Fibroblast of pulmonary artery (primary cell): ENCODE results near the gene MMD.

Experiments
- DNase-seq: peaks from one replicate; pipeline ENCODE4 v3.0.0-alpha.2; 2010; ENCODE audit warnings: low read depth
- H3K4me3 ChIP-seq: replicated peaks from 2 replicates; pipeline ENCODE4 v1.5.1; 2011; ENCODE audit warnings: low read depth, mild to moderate bottlenecking, control low read depth, low read length, moderate library complexity
- TF ChIP-seq, protein P1 (sequence below): IDR thresholded peaks from 2 replicates; pipeline ENCODE4 v1.5.1; 2011; ENCODE audit warnings: mild to moderate bottlenecking, control low read depth, low read length, inconsistent platforms; ENCODE audit errors: missing control alignments

The MMD gene

DNA sequence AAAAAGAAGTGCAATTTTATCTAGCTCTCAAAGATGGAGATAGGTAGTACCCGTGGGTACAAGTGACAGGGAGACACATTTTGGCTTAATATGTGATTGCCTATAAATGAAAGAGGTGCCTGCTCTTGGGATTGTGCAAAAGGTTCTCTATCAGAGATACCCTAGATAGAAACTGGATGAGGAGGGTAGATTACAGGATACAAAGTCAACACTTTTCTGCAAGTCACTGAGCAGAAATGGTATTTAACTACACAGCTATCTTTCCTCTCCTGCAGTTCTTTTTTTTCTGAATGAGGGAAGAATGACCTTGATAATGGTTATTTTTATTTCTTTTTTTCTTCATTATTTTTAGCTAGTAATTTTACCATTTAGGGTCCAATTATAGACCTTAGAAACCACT lies 67.6 kb downstream of the MMD start:
- no peak overlapping the region for H3K4me3 ChIP-seq
- TF ChIP-seq, protein P1, sequence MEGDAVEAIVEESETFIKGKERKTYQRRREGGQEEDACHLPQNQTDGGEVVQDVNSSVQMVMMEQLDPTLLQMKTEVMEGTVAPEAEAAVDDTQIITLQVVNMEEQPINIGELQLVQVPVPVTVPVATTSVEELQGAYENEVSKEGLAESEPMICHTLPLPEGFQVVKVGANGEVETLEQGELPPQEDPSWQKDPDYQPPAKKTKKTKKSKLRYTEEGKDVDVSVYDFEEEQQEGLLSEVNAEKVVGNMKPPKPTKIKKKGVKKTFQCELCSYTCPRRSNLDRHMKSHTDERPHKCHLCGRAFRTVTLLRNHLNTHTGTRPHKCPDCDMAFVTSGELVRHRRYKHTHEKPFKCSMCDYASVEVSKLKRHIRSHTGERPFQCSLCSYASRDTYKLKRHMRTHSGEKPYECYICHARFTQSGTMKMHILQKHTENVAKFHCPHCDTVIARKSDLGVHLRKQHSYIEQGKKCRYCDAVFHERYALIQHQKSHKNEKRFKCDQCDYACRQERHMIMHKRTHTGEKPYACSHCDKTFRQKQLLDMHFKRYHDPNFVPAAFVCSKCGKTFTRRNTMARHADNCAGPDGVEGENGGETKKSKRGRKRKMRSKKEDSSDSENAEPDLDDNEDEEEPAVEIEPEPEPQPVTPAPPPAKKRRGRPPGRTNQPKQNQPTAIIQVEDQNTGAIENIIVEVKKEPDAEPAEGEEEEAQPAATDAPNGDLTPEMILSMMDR: no peak
- no peak for DNase-seq

DNA sequence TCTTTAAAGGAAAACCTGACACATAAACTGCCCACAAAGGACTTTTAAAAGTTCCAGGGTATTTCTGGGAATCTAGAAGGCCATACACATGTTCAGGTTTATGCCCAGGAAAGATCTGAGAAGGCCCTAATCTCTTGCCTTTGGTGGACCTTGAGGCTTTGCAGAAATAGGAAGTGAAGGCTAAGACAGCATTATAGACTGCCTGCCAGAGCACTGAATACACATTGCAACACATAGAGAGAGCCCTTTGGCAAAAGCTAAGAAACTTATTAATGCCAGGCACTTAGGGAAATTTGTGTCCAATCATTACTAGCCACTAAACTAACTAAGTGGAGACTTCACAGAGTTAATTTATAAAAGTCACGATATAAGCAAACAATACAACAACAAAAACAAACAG lies 70.4 kb downstream of the MMD start:
- TF ChIP-seq, protein P1: no peak
- no peak overlapping the region for H3K4me3 ChIP-seq
- DNase-seq: no peak

DNA sequence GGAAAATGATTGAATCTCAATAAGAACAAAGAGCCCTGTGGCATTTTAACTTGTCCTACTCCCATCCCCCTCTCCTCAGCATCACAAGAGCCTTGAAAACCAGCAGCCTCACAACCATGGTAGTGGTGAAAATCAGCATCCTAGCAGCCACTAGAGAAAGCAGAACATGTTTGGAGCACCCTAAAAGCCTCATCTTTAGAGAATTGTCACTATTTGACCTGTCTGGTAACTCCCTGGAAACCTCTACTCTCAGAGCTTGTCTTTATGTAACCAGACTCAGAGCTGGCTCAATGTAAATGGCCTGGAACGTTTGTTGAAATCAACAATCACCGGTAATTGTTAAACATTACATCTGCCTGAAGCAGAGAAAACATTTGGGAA lies 70.8 kb downstream of the MMD start:
- TF ChIP-seq, protein P1: no peak
- DNase-seq: no peak
- no peak overlapping the region for H3K4me3 ChIP-seq

DNA sequence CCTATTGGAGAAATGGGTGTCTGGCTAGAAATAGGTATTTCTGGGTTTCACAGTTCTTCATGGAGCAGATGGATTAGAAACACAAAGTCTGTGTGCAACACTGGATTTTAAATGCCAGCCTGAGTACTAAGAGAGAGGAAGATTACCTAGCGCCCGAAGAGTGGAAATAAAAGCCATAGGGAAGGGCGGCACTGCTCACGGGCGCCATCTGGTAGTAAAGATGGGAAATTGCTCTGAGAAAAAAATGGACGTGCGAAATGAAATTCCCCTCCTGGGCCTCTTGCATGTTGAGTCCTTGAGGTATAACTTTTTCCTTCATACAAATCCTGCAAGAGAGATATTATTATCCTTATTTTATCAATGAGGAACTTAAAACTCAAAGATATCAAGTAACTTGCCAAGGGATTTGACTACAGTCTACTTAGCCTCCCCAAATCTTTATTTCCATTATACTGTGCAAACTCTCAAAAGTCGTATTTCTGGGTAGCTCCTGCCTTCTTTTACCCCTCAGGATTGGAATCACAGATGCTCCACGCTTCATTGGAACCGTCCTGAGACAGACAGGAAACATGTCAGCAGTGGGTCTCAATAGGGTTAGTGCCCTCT lies 72.8 kb downstream of the MMD start:
- TF ChIP-seq, protein P1: peak; percentile 86
- no peak overlapping the region for H3K4me3 ChIP-seq
- DNase-seq: peak; percentile 65

DNA sequence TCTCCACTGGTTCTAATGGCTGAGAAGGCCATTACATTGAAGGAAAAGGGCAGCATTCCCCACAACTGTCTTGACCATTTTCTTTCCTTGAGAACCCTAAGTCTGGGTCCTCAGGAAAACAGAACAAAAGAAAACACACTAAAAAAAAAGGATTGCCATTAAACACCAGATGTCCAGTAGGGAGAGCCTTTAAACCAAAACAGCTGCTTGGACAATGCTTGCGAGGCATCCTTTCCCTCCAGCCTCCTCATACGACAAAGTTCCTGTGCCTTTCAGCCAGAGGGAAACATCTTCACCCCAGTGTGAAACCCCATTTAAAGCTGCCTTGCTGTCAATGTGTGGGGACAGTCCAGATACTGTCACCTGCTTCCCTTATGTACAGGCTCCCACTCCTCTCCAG lies 74.3 kb downstream of the MMD start:
- TF ChIP-seq, protein P1: no peak
- no peak for DNase-seq
- no peak overlapping the region for H3K4me3 ChIP-seq

DNA sequence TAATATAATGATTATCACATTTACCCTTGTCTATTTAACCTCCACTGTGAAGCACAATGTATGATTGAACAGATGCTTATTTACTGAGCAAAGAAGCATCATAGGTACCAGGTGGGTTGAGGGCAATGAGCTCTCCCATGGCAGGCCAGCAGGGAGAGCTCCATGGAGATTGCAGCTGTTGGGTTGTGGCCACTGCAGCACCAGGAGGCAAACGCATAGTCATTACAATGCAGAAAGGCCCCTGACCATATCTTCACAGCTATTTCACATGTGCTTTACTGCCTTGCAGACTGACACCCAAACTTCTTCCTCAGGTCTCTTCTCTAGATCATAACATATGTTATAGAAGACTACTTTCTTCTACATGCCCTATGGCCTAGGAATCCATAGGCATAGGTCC lies 75.0 kb downstream of the MMD start:
- no peak for DNase-seq
- TF ChIP-seq, protein P1: no peak
- no peak overlapping the region for H3K4me3 ChIP-seq

DNA sequence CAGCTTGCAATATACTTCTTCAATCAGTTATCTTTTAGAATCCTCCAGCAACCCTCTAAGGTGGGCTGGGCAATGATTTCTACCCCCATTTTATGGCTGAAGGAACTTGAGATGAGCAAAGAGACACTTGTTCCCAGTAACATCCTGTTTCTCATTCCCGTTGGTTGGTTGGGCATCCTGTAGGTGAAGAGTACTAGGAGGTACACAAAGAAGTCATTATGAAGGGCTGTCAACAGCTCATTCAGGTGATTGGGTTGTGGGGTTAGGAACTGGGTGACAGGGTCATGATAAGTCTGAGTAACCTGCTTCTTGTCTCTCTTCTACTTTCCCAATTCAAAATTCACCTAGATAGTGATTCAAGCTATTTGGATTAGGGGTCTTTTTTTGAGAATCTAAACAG lies 76.5 kb downstream of the MMD start:
- no peak for DNase-seq
- H3K4me3 ChIP-seq: no peak overlapping the region
- TF ChIP-seq, protein P1: no peak
